A549 (cell line): ENCODE results near the gene RNF26. TPM values are rescaled to one million over a fixed set of nuclear protein-coding genes. Genes with fewer than 3 reads are reported as not detected.

Experiments
- ATAC-seq, 2 experiments: fragments of 200-7000 bp in 1 of 2; fragments of >200 bp in 1 of 2; cut with Nextera tagmentation in 1 of 2; cut with Tn5 transposase in 1 of 2; 3 replicates each; pipeline versions ENCODE4 v1.8.0 to v1.9.1; 2018 to 2020; ENCODE audit warnings: mild to moderate bottlenecking in 1 of 2, moderate library complexity in 1 of 2
- CTCF ChIA-PET: fragments of 300-600 bp; sonication (Branson Sonifier 250); formaldehyde crosslinking; extraction: SDS; loops from one replicate; lab custom pipeline; 2021; ENCODE audit warnings: antibody characterized with exemption, inconsistent platforms; lab: Yijun Ruan, JAX
- POLR2A ChIA-PET: fragments of 350-600 bp; formaldehyde crosslinking; extraction: SDS; loops from one replicate; lab custom pipeline; 2021; ENCODE audit warnings: antibody characterized with exemption, inconsistent platforms; lab: Yijun Ruan, JAX
- DNase-seq, 2 experiments: peaks; one replicate each; pipeline versions ENCODE4 v3.0.0 to v3.0.0-alpha.2; 2011 to 2016; ENCODE audit warnings: low read depth in 1 of 2, low spot score in 1 of 2
- FAIRE-seq: peaks from 2 replicates; lab custom pipeline; 2011; peaks lifted over from hg19 to GRCh38; lab: Jason Lieb, UNC
- H3K27ac ChIP-seq, 2 experiments: fragments of >200 bp; sonication (Bioruptor Twin); formaldehyde crosslinking; 3 replicates each; pipeline ENCODE4 v1.5.1; 2016 to 2017
- H3K4me1 ChIP-seq: fragments of >200 bp; sonication (Bioruptor Twin); formaldehyde crosslinking; 3 replicates; pipeline ENCODE4 v1.6.1; 2016
- H3K4me2 ChIP-seq: fragments of >200 bp; sonication (Bioruptor Twin); formaldehyde crosslinking; 3 replicates; pipeline ENCODE4 v1.6.1; 2016
- H3K4me3 ChIP-seq: fragments of >200 bp; sonication (Bioruptor Twin); formaldehyde crosslinking; 3 replicates; pipeline ENCODE4 v1.5.1; 2016
- H3K9me3 ChIP-seq: fragments of >200 bp; sonication (Bioruptor Twin); formaldehyde crosslinking; 3 replicates; pipeline ENCODE4 v1.6.1; 2016
- CHD2 ChIP-seq: fragments of 150-350 bp; IDR thresholded peaks from 2 replicates; pipeline ENCODE4 v1.6.1; 2014; ENCODE audit warnings: low read length; ENCODE audit not compliant: partially characterized antibody
- EHF ChIP-seq: fragments of 250-450 bp; sonication (Bioruptor Pico); IDR thresholded peaks from 2 replicates; pipeline ENCODE4 v1.5.0; 2020; ENCODE audit warnings: mild to moderate bottlenecking
- EP300 ChIP-seq, 2 experiments: fragments of >200 bp; sonication (Bioruptor Twin); formaldehyde crosslinking; IDR thresholded peaks; 2 replicates in 1 of 2; 3 replicates in 1 of 2; pipeline ENCODE4 v1.6.1; 2016 to 2017
- ESRRA ChIP-seq: fragments of 150-350 bp; IDR thresholded peaks from 2 replicates; pipeline ENCODE4 v1.6.1; 2014; ENCODE audit warnings: mild to moderate bottlenecking, low read length, borderline replicate concordance
- FOSL2 ChIP-seq, 2 experiments: fragments of 450-650 bp in 1 of 2; fragments of >200 bp in 1 of 2; sonication (Bioruptor Twin) in 1 of 2; formaldehyde crosslinking; IDR thresholded peaks; 2 replicates each; pipeline versions ENCODE4 v1.5.0 to v1.6.1; 2016 to 2020; ENCODE audit warnings: mild to moderate bottlenecking in 1 of 2, moderate library complexity in 1 of 2
- HOXB13 ChIP-seq: fragments of 250-450 bp; sonication (Bioruptor Pico); IDR thresholded peaks from 2 replicates; pipeline ENCODE4 v1.5.0; 2020; ENCODE audit warnings: low read depth, mild to moderate bottlenecking, moderate library complexity
- KDM1A ChIP-seq: fragments of 200-600 bp; sonication (generic); IDR thresholded peaks from 2 replicates; pipeline ENCODE4 v1.6.1; 2016; ENCODE audit warnings: low read depth, mild to moderate bottlenecking
- KDM5A ChIP-seq: fragments of 200-600 bp; sonication (generic); IDR thresholded peaks from 2 replicates; pipeline ENCODE4 v1.6.1; 2016; ENCODE audit warnings: antibody characterized with exemption, mild to moderate bottlenecking
- MAFK ChIP-seq: fragments of 450-650 bp; IDR thresholded peaks from 2 replicates; pipeline ENCODE4 v1.6.1; 2014; ENCODE audit not compliant: partially characterized antibody
- MYC ChIP-seq: IDR thresholded peaks from 2 replicates; pipeline ENCODE4 v1.6.1; 2012; ENCODE audit warnings: mild to moderate bottlenecking, inconsistent platforms, low read length, improper control_type of control experiment, borderline replicate concordance
- PHF8 ChIP-seq: fragments of 200-600 bp; sonication (generic); IDR thresholded peaks from 2 replicates; pipeline ENCODE4 v1.6.1; 2016; ENCODE audit warnings: low read depth, mild to moderate bottlenecking, antibody characterized with exemption, moderate library complexity, borderline replicate concordance
- POLR2A ChIP-seq: IDR thresholded peaks from 2 replicates; pipeline ENCODE4 v1.6.1; 2012; ENCODE audit warnings: mild to moderate bottlenecking, low read length
- RFX5 ChIP-seq: fragments of 450-650 bp; IDR thresholded peaks from 2 replicates; pipeline ENCODE4 v1.7.1; 2014; ENCODE audit warnings: antibody characterized with exemption, mild to moderate bottlenecking, moderate library complexity
- RNF2 ChIP-seq: fragments of 200-600 bp; sonication (generic); IDR thresholded peaks from 2 replicates; pipeline ENCODE4 v1.6.1; 2016; ENCODE audit warnings: low read depth, mild to moderate bottlenecking, antibody characterized with exemption, moderate library complexity, borderline replicate concordance
- WGBS: methylation state at CpG from one replicate; pipeline ENCODE4 v1.1.6; 2017; ENCODE audit errors: missing lambda C conversion rate; 5-methylcytosine and 5-hydroxymethylcytosine counted together
- polyA plus RNA-seq, 4 experiments: library from polyadenylated mRNA; depleted of rRNA in 3 of 4; stranded (reverse); fragments of >200 nt; fragmentation: RNase III in 1 of 4; extraction: RNeasy Plus Mini Kit Qiagen cat#74134 plus additional on column Dnase treatment in 1 of 4; gene quantifications; 2 replicates in 3 of 4; 3 replicates in 1 of 4; pipeline ENCODE4 v1.2.3, GENCODE V29; 2011 to 2017
- TF ChIP-seq, protein P1 (sequence below): fragments of 450-650 bp; IDR thresholded peaks from 2 replicates; pipeline ENCODE4 v1.6.1; 2014; ENCODE audit warnings: antibody characterized with exemption
- TF ChIP-seq, protein P2 (sequence below): fragments of >200 bp; sonication (Bioruptor Twin); formaldehyde crosslinking; IDR thresholded peaks from 3 replicates; pipeline ENCODE4 v1.6.1; 2016
- TF ChIP-seq, protein P3 (sequence below): fragments of 250-450 bp; sonication (Bioruptor Pico); IDR thresholded peaks from 2 replicates; pipeline ENCODE4 v1.5.0; 2020; ENCODE audit warnings: low read depth, mild to moderate bottlenecking, moderate library complexity
- TF ChIP-seq, protein P4 (sequence below): IDR thresholded peaks from 2 replicates; pipeline ENCODE4 v1.6.1; 2012
- TF ChIP-seq, protein P5 (sequence below): fragments of 250-450 bp; sonication (Bioruptor Pico); IDR thresholded peaks from 2 replicates; pipeline ENCODE4 v1.5.0; 2021; ENCODE audit warnings: mild to moderate bottlenecking, moderate library complexity, borderline replicate concordance
- TF ChIP-seq, protein P6 (sequence below): IDR thresholded peaks from 2 replicates; pipeline ENCODE4 v1.6.1; 2012; ENCODE audit warnings: low read depth, borderline replicate concordance

The RNF26 gene
- polyA plus RNA-seq, 2 of the 4 experiments (the other 2 are of a cell fraction) = 23.5 to 26.5 TPM

DNA sequence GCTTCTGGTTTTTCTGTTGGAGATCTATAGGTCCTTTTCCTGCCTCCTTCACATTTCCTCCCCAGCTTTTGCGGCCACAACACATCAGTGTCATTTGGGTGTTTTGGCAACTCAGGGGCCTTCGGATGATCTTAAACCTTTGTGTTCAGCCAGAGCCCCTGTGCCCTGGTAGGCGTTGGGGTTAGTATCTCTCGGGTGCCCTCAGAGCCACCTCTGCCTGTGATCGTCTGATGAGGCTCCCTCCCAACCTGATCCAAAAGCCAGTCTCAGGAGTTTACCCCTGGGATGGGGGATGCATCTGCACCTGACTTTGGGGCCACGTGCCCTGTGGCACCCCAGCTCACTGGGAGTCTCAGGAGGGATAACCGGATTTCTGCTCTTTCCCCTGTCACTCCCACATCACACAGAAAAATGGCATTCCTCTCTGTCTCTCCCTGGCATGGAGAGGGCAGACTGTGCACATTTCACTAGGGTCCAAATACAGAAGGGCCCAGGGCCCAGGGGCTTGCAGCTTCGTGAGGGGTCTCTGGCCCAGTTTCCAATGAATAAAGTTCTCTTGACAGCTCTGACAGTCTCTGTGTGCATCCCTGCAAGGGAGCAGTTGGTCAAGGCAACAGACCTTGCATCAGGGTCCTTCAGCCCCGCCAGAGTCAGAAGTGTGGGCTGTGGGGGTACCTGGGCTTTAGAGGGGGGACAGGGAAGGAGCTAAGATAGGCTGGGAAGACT, 2.6 kb downstream of the RNF26 start:
- peaks cover 19% of the 10 kb centered on the region for H3K4me1 ChIP-seq
- no peak overlapping the region for H3K4me3 ChIP-seq
- ATAC-seq = no peak
- H3K9me3 ChIP-seq = no peaks in the 10 kb centered on the region
- TF ChIP-seq ESRRA (no peak), FOSL2 (IDR thresholded peaks at IDR 0.05) (no peak), FOSL2 (CRISPR knock-in tag; IDR thresholded peaks at IDR 0.05) (no peak), KDM1A (no peak), KDM5A (no peak), EHF (CRISPR knock-in tag) (no peak), CHD2 (no peak), MAFK (no peak), HOXB13 (no peak), PHF8 (no peak), RNF2 (no peak), EP300 (IDR thresholded peaks at IDR 0.05) (no peak), POLR2A (no peak), MYC (no peak), RFX5 (no peak)
- TF ChIP-seq, protein P1, sequence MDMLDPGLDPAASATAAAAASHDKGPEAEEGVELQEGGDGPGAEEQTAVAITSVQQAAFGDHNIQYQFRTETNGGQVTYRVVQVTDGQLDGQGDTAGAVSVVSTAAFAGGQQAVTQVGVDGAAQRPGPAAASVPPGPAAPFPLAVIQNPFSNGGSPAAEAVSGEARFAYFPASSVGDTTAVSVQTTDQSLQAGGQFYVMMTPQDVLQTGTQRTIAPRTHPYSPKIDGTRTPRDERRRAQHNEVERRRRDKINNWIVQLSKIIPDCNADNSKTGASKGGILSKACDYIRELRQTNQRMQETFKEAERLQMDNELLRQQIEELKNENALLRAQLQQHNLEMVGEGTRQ = no peak
- TF ChIP-seq, protein P2, sequence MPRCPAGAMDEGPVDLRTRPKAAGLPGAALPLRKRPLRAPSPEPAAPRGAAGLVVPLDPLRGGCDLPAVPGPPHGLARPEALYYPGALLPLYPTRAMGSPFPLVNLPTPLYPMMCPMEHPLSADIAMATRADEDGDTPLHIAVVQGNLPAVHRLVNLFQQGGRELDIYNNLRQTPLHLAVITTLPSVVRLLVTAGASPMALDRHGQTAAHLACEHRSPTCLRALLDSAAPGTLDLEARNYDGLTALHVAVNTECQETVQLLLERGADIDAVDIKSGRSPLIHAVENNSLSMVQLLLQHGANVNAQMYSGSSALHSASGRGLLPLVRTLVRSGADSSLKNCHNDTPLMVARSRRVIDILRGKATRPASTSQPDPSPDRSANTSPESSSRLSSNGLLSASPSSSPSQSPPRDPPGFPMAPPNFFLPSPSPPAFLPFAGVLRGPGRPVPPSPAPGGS = no peak
- TF ChIP-seq, protein P3, sequence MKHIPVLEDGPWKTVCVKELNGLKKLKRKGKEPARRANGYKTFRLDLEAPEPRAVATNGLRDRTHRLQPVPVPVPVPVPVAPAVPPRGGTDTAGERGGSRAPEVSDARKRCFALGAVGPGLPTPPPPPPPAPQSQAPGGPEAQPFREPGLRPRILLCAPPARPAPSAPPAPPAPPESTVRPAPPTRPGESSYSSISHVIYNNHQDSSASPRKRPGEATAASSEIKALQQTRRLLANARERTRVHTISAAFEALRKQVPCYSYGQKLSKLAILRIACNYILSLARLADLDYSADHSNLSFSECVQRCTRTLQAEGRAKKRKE = no peak
- TF ChIP-seq, protein P4, sequence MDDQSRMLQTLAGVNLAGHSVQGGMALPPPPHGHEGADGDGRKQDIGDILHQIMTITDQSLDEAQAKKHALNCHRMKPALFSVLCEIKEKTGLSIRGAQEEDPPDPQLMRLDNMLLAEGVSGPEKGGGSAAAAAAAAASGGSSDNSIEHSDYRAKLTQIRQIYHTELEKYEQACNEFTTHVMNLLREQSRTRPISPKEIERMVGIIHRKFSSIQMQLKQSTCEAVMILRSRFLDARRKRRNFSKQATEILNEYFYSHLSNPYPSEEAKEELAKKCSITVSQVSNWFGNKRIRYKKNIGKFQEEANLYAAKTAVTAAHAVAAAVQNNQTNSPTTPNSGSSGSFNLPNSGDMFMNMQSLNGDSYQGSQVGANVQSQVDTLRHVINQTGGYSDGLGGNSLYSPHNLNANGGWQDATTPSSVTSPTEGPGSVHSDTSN = no peak
- TF ChIP-seq, protein P5, sequence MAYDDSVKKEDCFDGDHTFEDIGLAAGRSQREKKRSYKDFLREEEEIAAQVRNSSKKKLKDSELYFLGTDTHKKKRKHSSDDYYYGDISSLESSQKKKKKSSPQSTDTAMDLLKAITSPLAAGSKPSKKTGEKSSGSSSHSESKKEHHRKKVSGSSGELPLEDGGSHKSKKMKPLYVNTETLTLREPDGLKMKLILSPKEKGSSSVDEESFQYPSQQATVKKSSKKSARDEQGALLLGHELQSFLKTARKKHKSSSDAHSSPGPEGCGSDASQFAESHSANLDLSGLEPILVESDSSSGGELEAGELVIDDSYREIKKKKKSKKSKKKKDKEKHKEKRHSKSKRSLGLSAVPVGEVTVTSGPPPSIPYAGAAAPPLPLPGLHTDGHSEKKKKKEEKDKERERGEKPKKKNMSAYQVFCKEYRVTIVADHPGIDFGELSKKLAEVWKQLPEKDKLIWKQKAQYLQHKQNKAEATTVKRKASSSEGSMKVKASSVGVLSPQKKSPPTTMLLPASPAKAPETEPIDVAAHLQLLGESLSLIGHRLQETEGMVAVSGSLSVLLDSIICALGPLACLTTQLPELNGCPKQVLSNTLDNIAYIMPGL (CRISPR knock-in tag) = no peak
- TF ChIP-seq, protein P6, sequence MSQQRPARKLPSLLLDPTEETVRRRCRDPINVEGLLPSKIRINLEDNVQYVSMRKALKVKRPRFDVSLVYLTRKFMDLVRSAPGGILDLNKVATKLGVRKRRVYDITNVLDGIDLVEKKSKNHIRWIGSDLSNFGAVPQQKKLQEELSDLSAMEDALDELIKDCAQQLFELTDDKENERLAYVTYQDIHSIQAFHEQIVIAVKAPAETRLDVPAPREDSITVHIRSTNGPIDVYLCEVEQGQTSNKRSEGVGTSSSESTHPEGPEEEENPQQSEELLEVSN = no peak
- no peak for DNase-seq
- H3K27ac ChIP-seq = no peak overlapping the region
- H3K4me2 ChIP-seq = no peak overlapping the region
- ChIA-PET CTCF (interaction anchor here (0.6 to 9.5 kb wide), 11 partner anchors 13 to 234 kb away, joined by 3 to 160 read pairs (median 13); partner anchors contain the start of gene USP2), POLR2A (no interaction called here)
- 83% methylated on average over 9 of the region's 9 CpGs for WGBS
- no peak for FAIRE-seq
